DND-41 (cell line): ENCODE data around the gene TFEC.

Experiments used
- ATAC-seq: fragments of 200-7000 bp; cut with Tn5 transposase; 3 replicates; pipeline ENCODE4 v1.9.1; 2021; ENCODE audit warnings: low read depth; ENCODE audit not compliant: insufficient read depth
- DNase-seq: peaks from one replicate; pipeline ENCODE4 v3.0.0-alpha.2; 2020
- H2AFZ ChIP-seq: 2 replicates; pipeline ENCODE4 v1.6.0; 2012; ENCODE audit warnings: low read depth, low read length
- H3K27ac ChIP-seq: 2 replicates; pipeline ENCODE4 v1.5.1; 2012; ENCODE audit warnings: low read length, inconsistent platforms
- H3K27me3 ChIP-seq: fragments of 200-600 bp; sonication (generic); 2 replicates; pipeline ENCODE4 v1.6.0; 2012; ENCODE audit warnings: low read length, mild to moderate bottlenecking, inconsistent platforms; ENCODE audit not compliant: insufficient read depth, poor library complexity
- H3K36me3 ChIP-seq: 2 replicates; pipeline ENCODE4 v1.5.1; 2012; ENCODE audit warnings: low read length, inconsistent platforms; ENCODE audit not compliant: insufficient read depth
- H3K4me1 ChIP-seq: 2 replicates; pipeline ENCODE4 v1.5.1; 2012; ENCODE audit warnings: mild to moderate bottlenecking, low read length; ENCODE audit not compliant: insufficient read depth
- H3K4me2 ChIP-seq: 2 replicates; pipeline ENCODE4 v1.6.0; 2012; ENCODE audit warnings: mild to moderate bottlenecking, moderate library complexity, low read length, inconsistent platforms; ENCODE audit not compliant: insufficient read depth
- H3K4me3 ChIP-seq, 2 experiments: fragments of 200-600 bp in 1 of 2; shearing (Covaris generic) in 1 of 2; 2 replicates each; pipeline ENCODE4 v1.5.1; 2012 to 2016; ENCODE audit warnings: inconsistent platforms in 2 of 2, low read length in 2 of 2, mild to moderate bottlenecking in 2 of 2, low read depth in 1 of 2, moderate library complexity in 1 of 2
- H3K79me2 ChIP-seq: 2 replicates; pipeline ENCODE4 v1.6.0; 2012; ENCODE audit warnings: low read length, inconsistent platforms; ENCODE audit not compliant: insufficient read depth
- H3K9ac ChIP-seq: 2 replicates; pipeline ENCODE4 v1.6.0; 2012; ENCODE audit warnings: low read depth, mild to moderate bottlenecking, inconsistent platforms, low read length, moderate library complexity
- H3K9me3 ChIP-seq: 2 replicates; pipeline ENCODE4 v1.5.1; 2012; ENCODE audit warnings: low read length, moderate library complexity, mild to moderate bottlenecking, inconsistent platforms; ENCODE audit not compliant: insufficient read depth, severe bottlenecking
- H4K20me1 ChIP-seq: 2 replicates; pipeline ENCODE4 v1.6.0; 2012; ENCODE audit warnings: low read length; ENCODE audit not compliant: insufficient read depth
- CTCF ChIP-seq: IDR thresholded peaks from 2 replicates; pipeline ENCODE4 v1.5.1; 2012; ENCODE audit warnings: borderline replicate concordance, low read length, moderate library complexity, mild to moderate bottlenecking; ENCODE audit not compliant: poor library complexity, severe bottlenecking; ENCODE audit errors: extremely low read depth
- EZH2 ChIP-seq: IDR thresholded peaks from 3 replicates; pipeline ENCODE4 v1.6.1; 2012; ENCODE audit warnings: borderline replicate concordance, low read depth, mild to moderate bottlenecking, moderate library complexity, low read length, inconsistent platforms; ENCODE audit not compliant: severe bottlenecking

Gene TFEC

GRCh38 chr7:115910541-115911164 lies 119.9 kb downstream of the TFEC start:
- DNase-seq (no peak), ATAC-seq (peak; percentile 57)
- Histone ChIP-seq H3K4me1 (peaks cover 2% of the 10 kb centered on the region; the same call in 1 of the 2 replicates), H3K79me2 (no peaks in the 10 kb centered on the region), H4K20me1 (no peaks in the 10 kb centered on the region), H3K4me2 (no peak overlapping the region; the same call in 1 of the 2 replicates), H3K9me3 (no peaks in the 10 kb centered on the region), H3K9ac (no peak overlapping the region), H3K27me3 (peaks cover 15% of the 10 kb centered on the region), H3K36me3 (no peaks in the 10 kb centered on the region), H3K27ac (no peak overlapping the region), H2AFZ (0 out of 2 replicates have a peak overlapping the region, but pooled peaks have one; percentile 35), H3K4me3 (no peak overlapping the region)
- peak; percentile 80 for TF ChIP-seq CTCF
- TF ChIP-seq EZH2: no peak

GRCh38 chr7:115906731-115907130 lies 123.8 kb downstream of the TFEC start:
- Histone ChIP-seq H3K4me3 (no peak overlapping the region), H3K9me3 (no peaks in the 10 kb centered on the region), H3K27ac (no peak overlapping the region), H3K79me2 (no peaks in the 10 kb centered on the region), H3K27me3 (peaks cover 11% of the 10 kb centered on the region), H2AFZ (no peak overlapping the region), H3K4me1 (peaks cover 2% of the 10 kb centered on the region; the same call in 1 of the 2 replicates), H3K4me2 (no peak overlapping the region), H4K20me1 (no peaks in the 10 kb centered on the region), H3K9ac (no peak overlapping the region), H3K36me3 (no peaks in the 10 kb centered on the region)
- DNase-seq (no peak), ATAC-seq (no peak)
- TF ChIP-seq CTCF: no peak
- TF ChIP-seq EZH2: no peak

- Histone ChIP-seq H3K79me2 (no peaks in the 10 kb centered on the region), H3K9me3 (no peaks in the 10 kb centered on the region), H4K20me1 (no peaks in the 10 kb centered on the region), H3K4me2 (no peak overlapping the region), H2AFZ (no peak overlapping the region), H3K36me3 (no peaks in the 10 kb centered on the region), H3K27ac (no peak overlapping the region), H3K4me3 (no peak overlapping the region), H3K9ac (no peak overlapping the region), H3K27me3 (no peaks in the 10 kb centered on the region), H3K4me1 (no peaks in the 10 kb centered on the region)
- no peak for ATAC-seq
- TF ChIP-seq EZH2 (no peak), CTCF (no peak)
- no peak for DNase-seq
Measured at GRCh38 chr7:115889669-115889984, 140.9 kb downstream of the TFEC start.
